GM19238 (cell line): Measurements from ENCODE around the gene RMI2.
"Not testable (repeated sequence)": the region's sequence is repeated elsewhere in the genome, so short reads cannot be mapped to it uniquely, and the experiment has no call there.

Experiments used
- DNase-seq: peaks from one replicate; pipeline ENCODE4 v3.0.0; 2011; ENCODE audit warnings: low spot score; ENCODE audit not compliant: insufficient read length

Gene RMI2

DNA sequence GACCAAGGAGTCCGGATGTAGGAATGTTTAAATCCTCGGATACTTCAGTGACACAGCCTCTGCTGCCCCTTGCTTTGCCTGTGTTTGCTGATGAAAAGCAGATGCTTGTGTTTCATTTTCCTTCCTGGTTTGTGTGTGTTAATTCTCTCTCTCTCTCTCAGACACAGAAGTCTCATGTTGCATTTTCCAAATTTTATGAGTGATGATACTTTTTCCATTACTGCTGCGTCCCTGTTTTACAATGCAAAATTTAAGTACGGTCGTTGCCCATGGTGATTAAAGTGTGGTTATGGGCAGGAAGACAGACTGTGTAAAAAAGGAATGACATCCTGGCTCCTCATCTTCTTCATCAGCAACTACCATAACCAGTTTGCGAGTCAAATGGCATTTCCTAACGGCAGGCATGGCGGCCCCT is 5.7 kb downstream of the RMI2 start:
- DNase-seq, result no peak

DNA sequence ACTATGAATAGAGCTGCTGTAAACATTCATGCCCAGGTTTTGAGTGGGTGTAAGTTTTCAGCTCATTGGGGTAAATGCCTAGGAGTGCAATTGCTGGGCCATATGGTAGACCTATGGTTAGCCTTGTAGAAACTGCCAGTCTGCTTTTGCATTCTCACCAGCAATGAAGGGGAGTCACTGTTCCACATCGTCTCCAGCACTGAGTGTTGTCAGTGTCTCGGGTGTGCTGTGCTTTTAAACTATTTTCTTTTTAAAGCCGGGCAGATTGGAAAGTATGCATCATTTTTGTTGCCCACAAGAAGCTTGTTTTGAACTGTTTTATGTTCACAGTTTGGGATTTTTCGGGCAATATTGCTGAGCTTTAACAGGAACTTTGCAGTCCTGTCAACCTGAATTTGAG is 7.9 kb downstream of the RMI2 start:
- DNase-seq, result no peak

- DNase-seq, result no peak
Measured at GRCh38 chr16:11354407-11354732, 9.1 kb downstream of the RMI2 start.

DNA sequence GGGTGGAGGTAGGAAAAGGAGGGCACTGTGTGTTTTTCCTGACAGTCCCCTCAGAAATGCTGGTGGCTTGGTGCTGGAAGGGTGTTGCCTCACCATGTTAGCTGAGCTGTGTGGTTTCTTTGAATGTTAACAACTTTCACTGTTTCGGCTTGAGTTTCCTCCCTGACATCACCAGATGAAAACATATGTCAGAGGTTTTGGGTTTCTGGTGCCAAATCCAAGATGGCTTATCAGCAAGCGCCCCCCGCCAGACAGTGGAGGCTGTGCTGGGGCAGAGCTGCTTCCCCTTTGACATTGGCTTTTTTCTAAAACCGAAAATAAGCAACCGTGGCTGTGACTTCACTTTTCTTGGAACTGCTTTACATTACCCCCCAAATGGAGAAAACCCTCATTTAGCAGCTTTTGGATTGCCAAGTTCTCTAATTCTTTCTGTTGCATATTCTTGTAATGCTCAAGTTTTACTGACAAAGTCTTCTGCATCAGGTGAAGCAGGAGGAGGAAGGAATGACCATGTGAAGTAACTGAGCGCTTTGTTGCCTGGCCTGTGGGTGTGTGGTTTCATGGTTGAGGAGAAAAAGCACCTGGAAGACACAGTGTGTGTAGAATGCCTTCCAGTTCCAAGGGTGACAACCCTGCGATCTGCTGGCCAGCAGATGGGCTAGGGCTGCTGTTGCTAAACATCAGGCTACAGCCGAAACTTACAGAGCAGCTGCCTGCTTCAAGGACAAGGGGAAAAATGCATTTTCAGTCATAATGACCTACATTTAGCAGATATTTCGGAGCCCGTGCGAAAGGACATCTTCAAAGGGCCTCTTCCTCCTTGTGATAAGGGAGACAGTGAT is 9.7 kb downstream of the RMI2 start:
- peak; percentile 68 for DNase-seq

GRCh38 chr16:11355862-11356261 is 10.6 kb downstream of the RMI2 start:
- DNase-seq, result no peak

DNA sequence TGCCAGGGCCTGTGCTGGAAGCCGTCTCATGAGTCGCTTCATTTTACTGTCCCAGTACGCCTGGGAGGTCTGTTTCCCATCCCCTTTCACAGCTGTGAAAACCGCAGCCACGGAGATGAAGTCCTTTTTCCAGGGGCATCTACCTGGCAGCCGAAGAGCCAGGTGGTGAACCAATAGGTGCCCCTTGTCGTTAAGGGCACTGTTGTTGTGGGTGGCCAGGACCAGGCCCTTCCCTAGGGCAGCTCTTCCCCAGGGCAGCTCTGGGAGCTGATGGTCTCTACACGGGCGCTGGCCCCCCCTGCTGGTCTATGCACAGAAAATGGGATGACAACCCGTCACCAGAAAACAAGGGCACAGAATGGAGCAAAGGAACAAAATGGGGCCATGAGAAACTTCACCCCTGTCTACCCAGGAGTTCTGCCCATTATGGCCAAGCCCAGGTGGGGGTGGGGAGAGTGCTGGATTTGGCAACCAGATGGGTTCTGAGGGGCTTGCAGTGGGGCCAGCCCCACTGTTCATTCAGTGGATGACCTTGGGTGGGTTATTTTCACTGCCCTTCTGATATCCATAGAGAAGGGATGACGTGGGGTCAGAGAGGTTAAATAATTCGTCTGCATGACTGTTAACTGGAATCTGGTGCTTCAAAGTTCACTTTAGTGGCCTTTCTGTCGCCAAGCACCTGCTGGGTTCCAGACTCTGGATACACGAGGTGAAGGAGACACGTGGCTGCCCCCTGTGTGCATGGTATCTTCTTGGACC is 11.5 kb downstream of the RMI2 start:
- no peak for DNase-seq

DNA sequence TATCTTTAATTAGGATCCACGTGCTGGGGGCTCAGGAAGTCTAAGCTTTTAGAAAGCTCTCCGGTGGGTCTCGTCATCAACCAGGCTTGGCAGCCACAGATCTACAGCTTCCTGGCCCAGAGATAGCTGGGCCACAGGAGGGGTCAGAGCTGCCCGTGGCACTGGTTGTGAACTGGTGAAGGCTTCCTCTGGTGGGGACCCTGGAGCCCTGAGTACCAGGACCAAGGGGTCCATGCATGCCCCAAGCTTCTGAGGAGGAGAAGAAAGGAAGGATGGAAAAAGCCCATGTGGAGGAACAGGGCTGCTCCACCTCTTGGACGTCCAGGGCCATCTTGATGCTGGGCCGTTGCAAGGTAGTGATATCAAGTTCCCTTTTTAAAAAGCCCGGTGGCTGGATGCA is 13.3 kb downstream of the RMI2 start:
- no peak for DNase-seq

- DNase-seq, result no peak
Measured at GRCh38 chr16:11359370-11359769, 14.1 kb downstream of the RMI2 start.

GRCh38 chr16:11360641-11361373 is 15.5 kb downstream of the RMI2 start:
- no peak for DNase-seq

GRCh38 chr16:11361701-11362451 is 16.6 kb downstream of the RMI2 start:
- DNase-seq, result peak; percentile 59

- no peak for DNase-seq
Measured at GRCh38 chr16:11363927-11364258, 18.6 kb downstream of the RMI2 start.

DNA sequence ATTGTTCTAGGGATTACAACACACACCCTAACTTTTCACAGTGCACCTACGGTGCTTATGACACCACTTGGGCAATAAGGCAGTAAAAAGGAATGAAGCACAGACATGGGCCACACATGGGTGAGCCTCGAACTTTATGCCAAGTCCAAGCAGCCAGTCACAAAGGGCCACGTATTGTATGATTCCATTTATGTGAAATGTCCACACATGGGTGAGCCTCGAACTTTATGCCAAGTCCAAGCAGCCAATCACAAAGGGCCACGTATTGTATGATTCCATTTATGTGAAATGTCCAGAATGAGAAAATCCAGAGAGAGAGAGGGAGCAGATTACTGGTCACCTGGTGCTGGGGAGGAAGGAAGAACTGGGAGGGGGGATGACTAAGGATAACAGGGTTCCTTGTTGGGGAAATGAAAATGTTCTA is 22.2 kb downstream of the RMI2 start:
- DNase-seq, result no peak

GRCh38 chr16:11370084-11370931 is 25.0 kb downstream of the RMI2 start:
- no peak for DNase-seq

DNA sequence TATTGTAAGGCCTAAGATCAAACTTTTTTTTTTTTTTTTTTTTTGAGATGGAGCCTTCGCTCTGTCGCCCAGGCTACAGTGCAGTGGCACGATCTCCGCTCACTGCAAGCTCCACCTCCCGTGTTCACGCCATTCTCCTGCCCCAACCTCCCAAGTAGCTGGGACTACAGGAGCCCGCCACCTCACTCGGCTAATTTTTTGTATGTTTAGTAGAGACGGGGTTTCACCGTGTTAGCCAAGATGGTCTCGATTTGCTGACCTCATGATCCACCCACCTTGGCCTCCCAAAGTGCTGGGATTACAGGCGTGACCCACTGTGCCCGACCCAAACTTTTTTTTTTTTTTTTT is 25.6 kb downstream of the RMI2 start:
- DNase-seq, result not testable (repeated sequence)

GRCh38 chr16:11372073-11372828 is 27.0 kb downstream of the RMI2 start:
- no peak for DNase-seq

- DNase-seq, result no peak
Measured at GRCh38 chr16:11372829-11373306, 27.6 kb downstream of the RMI2 start.

- no peak for DNase-seq
Measured at GRCh38 chr16:11374255-11374654, 29.0 kb downstream of the RMI2 start.

GRCh38 chr16:11377154-11377553 is 31.9 kb downstream of the RMI2 start:
- no peak for DNase-seq

DNA sequence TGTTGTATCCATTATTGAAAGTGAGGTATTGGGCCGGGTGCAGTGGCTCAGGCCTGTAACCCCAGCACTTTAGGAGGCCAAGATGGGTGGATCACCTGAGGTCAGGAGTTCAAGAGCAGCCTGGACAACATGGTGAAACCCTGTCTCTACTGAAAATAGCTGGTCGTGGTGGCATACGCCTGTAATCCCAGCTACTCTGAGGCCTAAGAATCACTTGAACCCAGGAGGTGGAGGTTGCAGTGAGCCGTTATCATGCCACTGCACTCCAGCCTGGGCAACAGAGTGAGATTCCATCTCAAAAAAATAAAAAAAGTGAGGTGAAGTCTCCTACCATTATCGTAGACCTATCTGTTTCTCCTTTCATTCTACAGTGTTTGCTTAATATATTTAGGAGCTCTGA is 33.7 kb downstream of the RMI2 start:
- not testable (repeated sequence) for DNase-seq

GRCh38 chr16:11379420-11379819 is 34.2 kb downstream of the RMI2 start:
- no peak for DNase-seq
